KMS-11 (cell line): ENCODE measurements around the gene TLK1.

ENCODE experiments used
- H2AFZ ChIP-seq: fragments of 200-600 bp; sonication (generic); 2 replicates; pipeline ENCODE4 v1.6.1; 2016; ENCODE audit warnings: antibody characterized with exemption, mixed run types, low read depth
- H3K27ac ChIP-seq: fragments of 200-600 bp; sonication (generic); 2 replicates; pipeline ENCODE4 v1.6.1; 2016; ENCODE audit warnings: mild to moderate bottlenecking, mixed run types
- H3K27me3 ChIP-seq: fragments of 200-600 bp; sonication (generic); 2 replicates; pipeline ENCODE4 v1.6.1; 2017; ENCODE audit warnings: mild to moderate bottlenecking, low read depth, mixed run types, moderate library complexity; ENCODE audit not compliant: insufficient read depth
- H3K36me3 ChIP-seq: fragments of 200-600 bp; sonication (generic); 2 replicates; pipeline ENCODE4 v1.6.1; 2017; ENCODE audit warnings: mild to moderate bottlenecking, mixed run types; ENCODE audit not compliant: insufficient read depth
- H3K4me1 ChIP-seq: fragments of 200-600 bp; sonication (generic); 2 replicates; pipeline ENCODE4 v1.6.1; 2016; ENCODE audit warnings: mild to moderate bottlenecking, low read depth, mixed run types; ENCODE audit not compliant: poor library complexity, severe bottlenecking
- H3K4me2 ChIP-seq: fragments of 200-600 bp; sonication (generic); 2 replicates; pipeline ENCODE4 v1.7.0; 2016; ENCODE audit warnings: mild to moderate bottlenecking, mixed run types
- H3K4me3 ChIP-seq: fragments of 200-600 bp; sonication (generic); IDR thresholded peaks from 2 replicates; pipeline ENCODE4 v1.6.1; 2017; ENCODE audit warnings: low read depth, low read length, mixed read lengths; ENCODE audit not compliant: insufficient read depth
- H3K79me2 ChIP-seq: fragments of 200-600 bp; sonication (generic); 2 replicates; pipeline ENCODE4 v1.6.1; 2016; ENCODE audit warnings: low read depth, mixed run types; ENCODE audit not compliant: insufficient read depth
- H3K9ac ChIP-seq: fragments of 200-600 bp; sonication (generic); 2 replicates; pipeline ENCODE4 v1.6.1; 2016; ENCODE audit warnings: mild to moderate bottlenecking, mixed run types
- H4K20me1 ChIP-seq: fragments of 200-600 bp; sonication (generic); 2 replicates; pipeline ENCODE4 v1.6.1; 2016; ENCODE audit warnings: mild to moderate bottlenecking, mixed run types; ENCODE audit not compliant: insufficient read depth
- TF ChIP-seq, protein P1 (sequence below): fragments of 200-600 bp; sonication (generic); conservative IDR thresholded peaks from 2 replicates; pipeline ENCODE4 v1.6.1; 2017; ENCODE audit warnings: low read depth, mild to moderate bottlenecking, antibody characterized with exemption, low read length, moderate library complexity, mixed read lengths

The TLK1 gene

DNA sequence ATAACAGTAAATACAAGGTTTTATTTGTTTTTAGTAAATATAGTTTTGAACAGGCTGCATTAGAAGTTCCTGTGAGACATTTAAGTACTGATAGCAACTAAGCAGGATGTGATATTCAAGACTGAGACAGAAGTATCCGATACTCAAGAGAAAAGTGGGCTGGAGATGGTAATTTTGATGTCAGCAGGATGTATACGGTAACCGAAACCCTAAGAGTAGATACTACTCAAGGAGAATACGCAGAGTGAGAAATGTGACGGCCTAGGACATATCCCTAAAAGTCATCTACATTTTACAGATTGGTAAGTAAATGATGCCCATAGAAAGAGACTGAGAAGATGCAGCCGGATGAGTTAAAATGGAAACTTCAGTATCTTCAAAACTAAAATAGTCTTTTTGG lies 116.3 kb downstream of the TLK1 start:
- Histone ChIP-seq H3K4me1 (no peaks in the 10 kb centered on the region), H3K79me2 (no peaks in the 10 kb centered on the region), H3K27ac (no peak overlapping the region), H3K4me3 (no peak overlapping the region), H3K4me2 (no peak overlapping the region), H3K36me3 (no peaks in the 10 kb centered on the region), H3K27me3 (no peaks in the 10 kb centered on the region), H4K20me1 (no peaks in the 10 kb centered on the region), H2AFZ (no peak overlapping the region), H3K9ac (no peak overlapping the region)
- TF ChIP-seq, protein P1, sequence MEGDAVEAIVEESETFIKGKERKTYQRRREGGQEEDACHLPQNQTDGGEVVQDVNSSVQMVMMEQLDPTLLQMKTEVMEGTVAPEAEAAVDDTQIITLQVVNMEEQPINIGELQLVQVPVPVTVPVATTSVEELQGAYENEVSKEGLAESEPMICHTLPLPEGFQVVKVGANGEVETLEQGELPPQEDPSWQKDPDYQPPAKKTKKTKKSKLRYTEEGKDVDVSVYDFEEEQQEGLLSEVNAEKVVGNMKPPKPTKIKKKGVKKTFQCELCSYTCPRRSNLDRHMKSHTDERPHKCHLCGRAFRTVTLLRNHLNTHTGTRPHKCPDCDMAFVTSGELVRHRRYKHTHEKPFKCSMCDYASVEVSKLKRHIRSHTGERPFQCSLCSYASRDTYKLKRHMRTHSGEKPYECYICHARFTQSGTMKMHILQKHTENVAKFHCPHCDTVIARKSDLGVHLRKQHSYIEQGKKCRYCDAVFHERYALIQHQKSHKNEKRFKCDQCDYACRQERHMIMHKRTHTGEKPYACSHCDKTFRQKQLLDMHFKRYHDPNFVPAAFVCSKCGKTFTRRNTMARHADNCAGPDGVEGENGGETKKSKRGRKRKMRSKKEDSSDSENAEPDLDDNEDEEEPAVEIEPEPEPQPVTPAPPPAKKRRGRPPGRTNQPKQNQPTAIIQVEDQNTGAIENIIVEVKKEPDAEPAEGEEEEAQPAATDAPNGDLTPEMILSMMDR: no peak

DNA sequence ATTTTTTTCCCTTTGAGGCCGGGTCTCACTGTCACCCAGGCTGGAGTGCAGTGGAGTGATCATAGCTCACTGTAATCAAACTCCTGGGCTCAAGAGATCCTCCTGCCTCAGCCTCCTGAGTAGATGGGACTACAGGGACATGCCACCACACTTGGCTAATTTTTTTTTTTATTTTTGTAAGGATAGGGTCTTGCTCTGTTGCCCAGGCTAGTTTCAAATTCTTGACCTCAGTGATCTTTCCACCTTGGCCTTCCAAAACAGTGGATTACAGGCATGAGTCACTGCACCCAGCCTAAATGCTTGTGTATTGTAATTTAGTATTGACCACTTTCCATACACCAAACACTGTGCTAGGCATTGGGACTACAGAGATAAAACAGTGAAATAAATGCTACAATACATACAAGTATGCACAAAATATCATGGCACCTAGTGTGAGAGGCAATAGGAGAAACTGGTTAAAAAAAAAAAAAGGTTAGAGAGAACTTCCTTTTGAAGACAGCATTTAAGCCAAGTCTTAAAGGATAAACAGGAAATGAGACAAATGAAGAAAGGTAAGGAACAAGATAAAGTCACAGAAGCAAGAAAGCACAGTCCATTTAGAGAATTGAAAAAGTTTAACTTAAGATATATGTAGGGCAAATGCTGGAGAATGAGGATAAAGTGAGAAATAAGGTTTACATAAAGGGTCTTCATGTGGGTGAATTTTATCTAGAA lies 118.3 kb downstream of the TLK1 start:
- no peaks in the 10 kb centered on the region for H3K27me3 ChIP-seq
- H3K36me3 ChIP-seq: no peaks in the 10 kb centered on the region
- no peaks in the 10 kb centered on the region for H3K79me2 ChIP-seq
- H3K9ac ChIP-seq: no peak overlapping the region
- H3K27ac ChIP-seq: no peak overlapping the region
- no peak overlapping the region for H3K4me2 ChIP-seq
- H2AFZ ChIP-seq: no peak overlapping the region
- no peaks in the 10 kb centered on the region for H4K20me1 ChIP-seq
- H3K4me1 ChIP-seq: no peaks in the 10 kb centered on the region
- no peak overlapping the region for H3K4me3 ChIP-seq
- TF ChIP-seq, protein P1: no peak

GRCh38 chr2:171036532-171036931 lies 124.2 kb downstream of the TLK1 start:
- Histone ChIP-seq H3K36me3 (no peaks in the 10 kb centered on the region), H3K4me1 (no peaks in the 10 kb centered on the region)
- TF ChIP-seq, protein P1: no peak

DNA sequence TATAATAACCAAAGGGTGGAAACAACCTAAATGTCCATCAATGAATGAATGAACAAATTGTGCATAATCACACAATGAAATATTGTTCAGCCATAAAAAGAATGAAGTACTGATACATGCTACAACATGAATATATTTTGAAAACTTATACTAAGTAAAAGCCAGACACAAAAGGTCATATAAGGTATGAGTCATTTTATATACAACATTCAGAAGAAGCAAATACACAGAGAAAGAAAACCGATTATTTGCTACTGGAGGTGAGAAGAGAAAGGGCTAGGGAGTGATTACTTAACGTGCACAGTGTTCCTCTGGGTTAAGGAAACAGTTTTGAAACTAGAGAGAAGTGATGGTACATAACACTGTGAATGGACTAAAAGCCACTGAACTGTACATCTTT lies 126.4 kb downstream of the TLK1 start:
- no peak overlapping the region for H3K4me2 ChIP-seq
- H3K79me2 ChIP-seq: no peaks in the 10 kb centered on the region
- H3K36me3 ChIP-seq: no peaks in the 10 kb centered on the region
- H3K4me1 ChIP-seq: no peaks in the 10 kb centered on the region
- TF ChIP-seq, protein P1: no peak
- H2AFZ ChIP-seq: no peak overlapping the region
- H3K27me3 ChIP-seq: no peaks in the 10 kb centered on the region
- H3K9ac ChIP-seq: no peak overlapping the region
- H3K27ac ChIP-seq: no peak overlapping the region
- H3K4me3 ChIP-seq: no peak overlapping the region
- H4K20me1 ChIP-seq: no peaks in the 10 kb centered on the region

More at GRCh38 chr2:171036532-171036931, 124.2 kb downstream of the TLK1 start:
- Histone ChIP-seq H3K9ac (no peak overlapping the region), H3K27me3 (no peaks in the 10 kb centered on the region), H3K4me3 (no peak overlapping the region), H3K27ac (no peak overlapping the region), H3K79me2 (no peaks in the 10 kb centered on the region), H3K4me2 (no peak overlapping the region), H4K20me1 (no peaks in the 10 kb centered on the region), H2AFZ (no peak overlapping the region)
